CD4-positive, alpha-beta T cell treated with Interleukin-17A for 4 hours (primary cell): Measurements from ENCODE around the gene PRTFDC1.
"Not testable (repeated sequence)": the region's sequence is repeated elsewhere in the genome, so short reads cannot be mapped to it uniquely, and the experiment has no call there.

Experiments
- DNase-seq: peaks from one replicate; pipeline ENCODE4 v3.0.0-alpha.2; 2020; ENCODE audit warnings: mixed read lengths

The PRTFDC1 gene

GRCh38 chr10:24869354-24870015 lies 82.9 kb downstream of the PRTFDC1 start:
- DNase-seq: no peak

GRCh38 chr10:24866604-24867583 lies 85.5 kb downstream of the PRTFDC1 start:
- DNase-seq: no peak

- DNase-seq: no peak
Measured at GRCh38 chr10:24865783-24866182, 86.6 kb downstream of the PRTFDC1 start.

- no peak for DNase-seq
Measured at GRCh38 chr10:24862589-24862988, 89.8 kb downstream of the PRTFDC1 start.

- no peak for DNase-seq
Measured at GRCh38 chr10:24858288-24859270, 93.8 kb downstream of the PRTFDC1 start.

GRCh38 chr10:24857031-24857725 lies 95.2 kb downstream of the PRTFDC1 start:
- DNase-seq: no peak

- no peak for DNase-seq
Measured at GRCh38 chr10:24854256-24854655, 98.2 kb downstream of the PRTFDC1 start.

GRCh38 chr10:24853661-24854060 lies 98.7 kb downstream of the PRTFDC1 start:
- no peak for DNase-seq

GRCh38 chr10:24851629-24852028 lies 100.8 kb downstream of the PRTFDC1 start:
- peak; percentile 40 for DNase-seq

- DNase-seq: no peak
Measured at GRCh38 chr10:24850727-24851296, 101.6 kb downstream of the PRTFDC1 start.

- DNase-seq: no peak
Measured at GRCh38 chr10:24849501-24850299, 102.7 kb downstream of the PRTFDC1 start.

GRCh38 chr10:24849051-24849450 lies 103.4 kb downstream of the PRTFDC1 start:
- DNase-seq: no peak

- no peak for DNase-seq
Measured at GRCh38 chr10:24848195-24848594, 104.2 kb downstream of the PRTFDC1 start.

GRCh38 chr10:24847112-24848070 lies 105.0 kb downstream of the PRTFDC1 start:
- DNase-seq: no peak

- DNase-seq: no peak
Measured at GRCh38 chr10:24844742-24845141, 107.7 kb downstream of the PRTFDC1 start.

- DNase-seq: no peak
Measured at GRCh38 chr10:24843256-24843655, 109.2 kb downstream of the PRTFDC1 start.

- DNase-seq: no peak
Measured at GRCh38 chr10:24842856-24843255, 109.5 kb downstream of the PRTFDC1 start.

GRCh38 chr10:24841530-24841929 lies 110.9 kb downstream of the PRTFDC1 start:
- no peak for DNase-seq

- DNase-seq: no peak
Measured at GRCh38 chr10:24840784-24841183, 111.6 kb downstream of the PRTFDC1 start.

- DNase-seq: not testable (repeated sequence)
Measured at GRCh38 chr10:24837781-24838180, 114.6 kb downstream of the PRTFDC1 start.
